IPS-18a (cell line): Measurements from ENCODE around the gene PDE4A.
"Not testable (repeated sequence)": the region's sequence is repeated elsewhere in the genome, so short reads cannot be mapped to it uniquely, and the experiment has no call there.

Source experiments
- H3K27ac ChIP-seq: one replicate; pipeline ENCODE4 v1.5.1; 2013; ENCODE audit warnings: low read length
- H3K27me3 ChIP-seq: one replicate; pipeline ENCODE4 v1.6.1; 2013; ENCODE audit warnings: mild to moderate bottlenecking, low read length; ENCODE audit not compliant: control insufficient read depth, insufficient read depth
- H3K36me3 ChIP-seq: one replicate; pipeline ENCODE4 v1.6.1; 2013; ENCODE audit warnings: low read depth, low read length; ENCODE audit not compliant: control insufficient read depth
- H3K4me1 ChIP-seq: one replicate; pipeline ENCODE4 v1.6.1; 2013; ENCODE audit warnings: low read depth, low read length; ENCODE audit not compliant: control insufficient read depth
- H3K4me3 ChIP-seq: one replicate; pipeline ENCODE4 v1.5.1; 2013; ENCODE audit warnings: low read length
- H3K9ac ChIP-seq: one replicate; pipeline ENCODE4 v1.6.1; 2013; ENCODE audit warnings: mild to moderate bottlenecking, low read length, moderate library complexity
- H3K9me3 ChIP-seq: one replicate; pipeline ENCODE4 v1.6.1; 2013; ENCODE audit warnings: low read depth, low read length; ENCODE audit not compliant: control insufficient read depth

The PDE4A gene

GRCh38 chr19:10404888-10405820 lies 15.2 kb upstream of the PDE4A start:
- peak overlapping the region; percentile 45 for H3K9ac ChIP-seq

DNA sequence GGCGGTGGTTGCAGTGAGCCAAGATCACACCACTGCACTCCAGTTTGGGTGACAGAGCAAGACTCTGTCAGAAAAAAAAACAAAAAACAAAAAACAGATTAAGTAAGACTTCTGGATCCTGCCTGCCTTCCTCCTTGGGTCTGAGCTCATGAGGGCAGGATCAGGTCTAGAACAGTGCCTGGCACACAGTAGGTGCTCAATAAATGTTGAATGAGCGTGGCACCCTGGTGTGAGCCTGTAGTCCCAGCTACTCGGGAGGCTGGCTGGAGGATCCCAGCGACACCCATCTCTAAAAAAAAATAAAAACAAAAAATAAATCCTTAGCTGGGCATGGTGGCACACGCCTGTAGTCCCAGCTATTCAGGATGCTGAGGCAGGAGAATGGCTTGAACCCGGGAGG lies 14.1 kb upstream of the PDE4A start:
- H3K36me3 ChIP-seq, result no peaks in the 10 kb centered on the region
- H3K9ac ChIP-seq, result no peak overlapping the region
- no peak overlapping the region for H3K27ac ChIP-seq
- H3K4me3 ChIP-seq, result no peak overlapping the region
- H3K27me3 ChIP-seq, result peaks cover 40% of the 10 kb centered on the region
- no peaks in the 10 kb centered on the region for H3K9me3 ChIP-seq
- peaks cover 4% of the 10 kb centered on the region for H3K4me1 ChIP-seq

More at GRCh38 chr19:10404888-10405820, 15.2 kb upstream of the PDE4A start:
- H3K36me3 ChIP-seq, result no peaks in the 10 kb centered on the region
- H3K27me3 ChIP-seq, result peaks cover 38% of the 10 kb centered on the region
- peaks cover 4% of the 10 kb centered on the region for H3K4me1 ChIP-seq
- H3K4me3 ChIP-seq, result peak overlapping the region; percentile 88
- H3K9me3 ChIP-seq, result no peaks in the 10 kb centered on the region
- H3K27ac ChIP-seq, result no peak overlapping the region

DNA sequence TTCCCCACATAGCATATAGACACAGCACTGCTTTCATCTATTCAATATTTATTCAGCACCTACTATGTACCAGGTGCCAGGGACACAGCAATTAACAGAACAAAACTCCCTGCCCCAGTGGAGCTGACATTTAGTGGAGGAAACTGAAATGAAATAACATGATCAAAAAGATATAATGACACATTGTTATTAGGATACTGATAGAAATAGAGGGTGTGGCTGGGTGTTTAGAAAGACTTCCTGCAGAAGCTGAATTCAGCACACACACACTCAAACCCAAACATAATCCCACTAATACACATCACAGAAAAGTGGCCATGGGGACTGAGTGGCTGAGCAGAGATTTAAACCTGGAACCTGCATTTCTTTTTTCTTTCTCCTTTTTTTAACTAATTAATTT lies 13.2 kb upstream of the PDE4A start:
- no peak overlapping the region for H3K27ac ChIP-seq
- H3K9me3 ChIP-seq, result no peaks in the 10 kb centered on the region
- no peak overlapping the region for H3K4me3 ChIP-seq
- peaks cover 4% of the 10 kb centered on the region for H3K4me1 ChIP-seq
- no peaks in the 10 kb centered on the region for H3K36me3 ChIP-seq
- no peak overlapping the region for H3K9ac ChIP-seq
- H3K27me3 ChIP-seq, result peaks cover 44% of the 10 kb centered on the region

DNA sequence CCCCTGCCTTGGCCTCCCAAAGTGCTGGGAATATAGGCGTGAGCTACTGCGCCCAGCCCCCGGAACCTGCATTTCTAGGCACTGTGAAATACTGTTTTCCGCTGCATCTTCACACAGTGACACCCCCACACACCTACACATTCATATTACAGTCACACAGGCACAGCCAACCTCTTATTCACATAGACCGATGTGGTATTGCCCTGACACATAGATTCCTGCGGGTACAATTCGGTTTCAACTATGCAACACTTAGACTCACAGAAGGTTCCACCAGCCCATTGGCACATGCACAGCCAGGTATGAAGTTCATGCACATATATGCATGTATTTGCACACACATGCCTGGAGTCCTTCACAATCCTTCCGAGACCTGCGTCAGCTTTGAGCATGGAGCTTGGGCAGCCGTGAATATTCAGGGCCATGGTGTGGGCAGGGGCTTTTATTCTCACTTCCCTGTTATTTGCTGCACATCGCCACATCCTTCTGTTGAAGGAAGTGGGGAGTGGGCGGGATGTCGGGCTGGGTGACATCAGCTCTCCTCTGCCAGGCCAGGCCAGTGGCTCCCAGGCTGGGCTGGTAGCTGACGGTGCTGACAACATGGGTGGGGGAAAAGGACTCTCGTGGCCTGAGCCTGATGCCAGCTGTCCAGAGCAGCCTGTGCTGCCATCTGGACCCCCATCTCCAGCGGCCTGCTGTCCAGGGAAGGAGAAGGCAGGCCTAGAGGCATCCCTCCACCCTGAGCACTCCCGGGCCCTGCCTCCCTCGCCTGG lies 11.6 kb upstream of the PDE4A start:
- Histone ChIP-seq H3K9me3 (no peaks in the 10 kb centered on the region), H3K4me3 (no peak overlapping the region), H3K4me1 (peaks cover 4% of the 10 kb centered on the region), H3K27me3 (peaks cover 44% of the 10 kb centered on the region), H3K9ac (no peak overlapping the region), H3K27ac (no peak overlapping the region), H3K36me3 (no peaks in the 10 kb centered on the region)

DNA sequence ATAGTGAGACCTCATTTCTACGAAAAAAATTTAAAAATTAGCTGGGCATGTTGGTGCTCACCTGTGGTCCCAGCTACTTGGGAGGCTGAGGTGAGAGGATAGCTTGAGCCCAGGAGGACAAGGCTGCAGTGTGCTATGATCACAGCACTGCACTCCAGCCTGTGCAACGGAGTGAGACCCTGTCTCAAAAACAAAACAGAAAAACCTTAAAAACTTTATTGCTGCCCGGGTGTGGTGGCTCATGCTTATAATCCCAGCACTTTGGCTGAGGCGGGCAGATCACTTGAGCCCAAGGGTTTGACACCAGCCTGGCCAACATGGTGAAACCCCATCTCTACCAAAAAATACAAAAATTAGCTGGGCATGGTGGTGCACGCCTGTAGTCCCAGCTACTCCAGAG lies 9.1 kb upstream of the PDE4A start:
- H3K9ac ChIP-seq, H3K36me3 ChIP-seq, H3K9me3 ChIP-seq, H3K27ac ChIP-seq, H3K4me1 ChIP-seq, H3K4me3 ChIP-seq: not testable (repeated sequence)
- peaks cover 38% of the 10 kb centered on the region for H3K27me3 ChIP-seq

DNA sequence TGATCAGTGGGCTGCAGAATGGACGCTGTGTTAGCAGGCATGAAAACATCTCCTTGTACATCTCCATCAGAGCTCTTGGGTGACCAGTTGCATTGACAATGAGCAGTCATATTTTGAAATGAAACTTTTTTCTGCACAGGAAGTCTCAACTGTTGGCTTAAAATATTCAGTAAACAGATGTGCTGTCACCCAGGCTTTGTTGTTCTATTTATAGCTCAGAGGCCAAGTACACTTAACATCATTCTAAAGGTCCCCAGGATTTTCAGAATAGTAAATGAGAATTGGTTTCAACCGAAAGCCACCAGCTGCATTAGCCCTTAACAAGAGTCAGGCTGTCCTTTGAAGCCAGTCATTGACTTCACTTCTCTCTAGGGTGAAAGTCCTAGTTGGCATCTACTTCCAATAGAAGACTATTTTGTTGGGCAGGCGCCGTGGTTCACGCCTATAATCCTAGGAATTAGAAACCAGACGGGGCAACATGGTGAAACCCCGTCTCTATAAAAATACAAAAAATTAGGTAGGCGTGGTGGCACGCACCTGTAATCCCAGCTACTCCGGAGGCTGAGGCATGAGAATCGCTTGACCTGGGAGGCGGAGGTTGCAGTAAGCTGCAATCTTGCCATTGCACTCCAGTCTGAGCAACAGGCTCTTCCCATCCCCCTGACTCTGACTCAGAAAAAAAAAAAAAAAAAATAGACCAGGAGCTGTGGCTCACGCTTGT lies 7.9 kb upstream of the PDE4A start:
- Histone ChIP-seq H3K27ac (no peak overlapping the region), H3K27me3 (peaks cover 39% of the 10 kb centered on the region), H3K9me3 (no peaks in the 10 kb centered on the region), H3K36me3 (no peaks in the 10 kb centered on the region), H3K4me1 (no peaks in the 10 kb centered on the region), H3K9ac (no peak overlapping the region), H3K4me3 (no peak overlapping the region)

DNA sequence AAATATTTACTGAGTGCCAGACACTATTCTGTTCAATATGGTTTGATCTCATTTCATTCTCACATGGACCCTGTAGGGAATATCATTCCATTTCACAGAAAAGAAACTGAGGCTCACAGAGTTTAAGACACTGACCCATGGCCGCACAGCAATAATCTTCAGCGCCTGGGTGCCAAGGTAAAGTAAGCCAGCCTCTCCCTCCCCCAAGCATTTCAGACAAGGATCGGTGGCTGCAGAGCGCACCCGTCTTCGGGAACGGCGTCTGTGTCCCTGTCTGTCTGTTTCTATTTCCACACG lies 4.3 kb upstream of the PDE4A start:
- no peak overlapping the region for H3K9ac ChIP-seq
- no peaks in the 10 kb centered on the region for H3K36me3 ChIP-seq
- peak overlapping the region; percentile 51 for H3K4me3 ChIP-seq
- H3K27me3 ChIP-seq, result peaks cover 65% of the 10 kb centered on the region
- no peaks in the 10 kb centered on the region for H3K9me3 ChIP-seq
- peaks cover 8% of the 10 kb centered on the region for H3K4me1 ChIP-seq
- H3K27ac ChIP-seq, result no peak overlapping the region

GRCh38 chr19:10416380-10417257 lies 3.7 kb upstream of the PDE4A start:
- Histone ChIP-seq H3K4me1 (peaks cover 8% of the 10 kb centered on the region), H3K9ac (no peak overlapping the region), H3K27ac (no peak overlapping the region), H3K4me3 (peak overlapping the region; percentile 51), H3K27me3 (peaks cover 65% of the 10 kb centered on the region), H3K36me3 (no peaks in the 10 kb centered on the region), H3K9me3 (no peaks in the 10 kb centered on the region)

DNA sequence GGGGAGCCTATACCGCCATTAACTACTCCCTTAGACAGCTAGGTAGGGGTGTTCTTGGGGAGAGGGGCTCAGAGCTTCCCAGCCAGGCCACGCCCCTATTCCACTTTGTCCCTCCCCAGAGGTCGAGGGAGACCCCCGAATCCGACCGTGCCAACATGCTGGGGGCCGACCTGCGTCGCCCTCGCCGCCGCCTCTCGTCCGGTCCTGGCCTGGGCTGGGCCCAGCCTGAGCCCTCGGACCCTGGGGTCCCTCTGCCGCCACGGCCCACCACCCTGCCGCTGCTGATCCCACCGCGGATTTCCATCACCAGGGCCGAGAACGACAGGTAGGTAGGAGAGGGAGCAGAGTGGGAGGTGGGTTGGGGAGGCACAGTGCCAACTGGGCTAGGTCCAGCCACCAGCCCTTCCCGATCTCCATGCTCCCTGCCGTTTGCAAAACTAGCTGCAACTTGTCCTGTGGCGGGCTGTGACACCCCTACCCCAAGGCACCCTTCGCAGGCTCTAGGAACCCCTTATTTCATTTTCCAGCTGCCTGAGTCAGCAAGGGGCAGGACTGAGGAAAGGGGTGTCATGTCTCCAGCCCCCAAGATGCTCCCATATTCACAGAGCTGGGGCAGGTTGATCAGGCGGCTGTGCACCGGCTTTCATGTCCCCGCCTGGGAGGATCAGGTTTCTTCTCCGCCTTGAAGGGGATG lies 2.6 kb upstream of the PDE4A start:
- Histone ChIP-seq H3K9me3 (no peaks in the 10 kb centered on the region), H3K4me1 (peaks cover 8% of the 10 kb centered on the region), H3K36me3 (no peaks in the 10 kb centered on the region), H3K4me3 (peak overlapping the region; percentile 45), H3K27ac (no peak overlapping the region), H3K9ac (no peak overlapping the region), H3K27me3 (peaks cover 75% of the 10 kb centered on the region)

DNA sequence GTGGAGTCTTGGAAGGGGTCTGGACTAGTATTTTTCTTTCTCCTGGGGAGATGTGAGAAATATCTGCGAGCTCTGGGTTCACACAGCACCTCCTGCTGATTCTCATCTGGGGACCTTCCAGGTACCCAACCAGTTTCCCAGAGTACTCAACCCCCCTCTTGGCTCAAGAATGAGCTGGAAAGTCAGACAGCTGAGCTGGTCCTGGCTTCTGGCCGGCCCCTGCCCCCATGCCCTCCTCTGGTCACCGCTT lies 2.2 kb upstream of the PDE4A start:
- H3K4me3 ChIP-seq, result peak overlapping the region; percentile 45
- H3K36me3 ChIP-seq, result no peaks in the 10 kb centered on the region
- H3K27ac ChIP-seq, result no peak overlapping the region
- H3K4me1 ChIP-seq, result peaks cover 8% of the 10 kb centered on the region
- H3K9ac ChIP-seq, result no peak overlapping the region
- H3K9me3 ChIP-seq, result no peaks in the 10 kb centered on the region
- peaks cover 80% of the 10 kb centered on the region for H3K27me3 ChIP-seq
